Stimulated activated CD8-positive, alpha-beta memory T cell treated with anti-CD3 and anti-CD28 coated beads, Interleukin-7, amount 100 ng/mL, for 24 hours (primary cell): ENCODE measurements around the gene MS4A4E.
"Not testable (repeated sequence)": the region's sequence is repeated elsewhere in the genome, so short reads cannot be mapped to it uniquely, and the experiment has no call there.

ENCODE experiments used
- DNase-seq: peaks from one replicate; pipeline ENCODE4 v3.0.0-alpha.2; 2020; ENCODE audit warnings: low read depth

MS4A4E gene

DNA sequence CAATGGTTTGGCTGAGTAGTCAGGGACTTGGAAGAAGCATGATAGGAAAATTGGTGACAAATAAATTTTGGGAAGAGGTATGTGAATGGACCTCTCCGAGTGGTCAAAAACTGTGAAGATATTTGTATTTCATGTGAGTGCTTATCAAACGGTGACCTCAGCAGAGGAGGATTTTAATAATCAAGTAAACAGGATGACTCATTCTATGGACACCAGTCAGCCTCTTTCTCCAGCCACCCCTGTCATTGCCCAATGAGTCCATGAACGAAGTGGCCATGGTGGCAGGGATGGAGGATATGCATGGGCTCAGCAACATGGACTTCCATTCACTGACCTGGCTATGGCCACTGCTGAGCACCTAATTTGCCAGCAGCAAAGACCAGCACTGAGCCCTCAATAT, 21.2 kb downstream of the MS4A4E start:
- no peak for DNase-seq

GRCh38 chr11:60221181-60221580, 21.8 kb downstream of the MS4A4E start:
- no peak for DNase-seq

DNA sequence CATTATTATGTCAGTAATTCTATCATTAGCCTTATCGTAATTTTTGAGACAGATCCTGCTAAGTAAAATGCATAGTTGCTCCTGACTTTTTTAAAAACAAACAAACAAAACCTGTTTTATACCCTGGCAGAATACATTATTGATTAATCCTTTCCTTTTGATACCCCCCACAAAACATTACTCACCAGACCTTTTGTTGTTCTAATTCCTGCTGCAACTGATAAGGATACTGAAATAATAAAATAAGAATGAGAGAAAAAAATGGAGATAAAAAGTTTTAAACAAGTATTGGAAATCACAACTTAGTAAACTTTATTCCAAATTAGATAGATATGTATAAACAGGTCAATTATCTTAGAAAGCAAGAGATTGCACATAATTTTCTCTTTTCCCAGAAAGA, 28.6 kb downstream of the MS4A4E start:
- no peak for DNase-seq

GRCh38 chr11:60211206-60211605, 31.7 kb downstream of the MS4A4E start:
- no peak for DNase-seq

DNA sequence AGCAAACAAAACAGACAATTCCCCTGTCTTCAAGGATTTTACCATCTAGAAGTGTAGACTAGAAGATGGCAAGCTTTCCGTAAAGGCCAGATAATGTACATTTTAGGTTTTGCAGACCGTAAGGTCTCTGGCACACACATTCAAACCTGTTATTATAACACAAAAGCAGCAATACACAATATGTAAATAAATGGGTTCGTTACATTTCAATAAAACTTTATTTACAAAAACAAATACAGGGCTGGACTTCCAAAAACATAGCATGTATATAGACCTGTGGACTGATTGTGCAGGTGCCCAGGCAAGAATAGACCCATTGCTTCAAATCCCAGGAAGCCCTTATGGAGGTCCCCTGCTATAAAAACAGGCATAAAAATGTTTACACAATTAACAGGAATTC, 33.0 kb downstream of the MS4A4E start:
- no peak for DNase-seq

DNA sequence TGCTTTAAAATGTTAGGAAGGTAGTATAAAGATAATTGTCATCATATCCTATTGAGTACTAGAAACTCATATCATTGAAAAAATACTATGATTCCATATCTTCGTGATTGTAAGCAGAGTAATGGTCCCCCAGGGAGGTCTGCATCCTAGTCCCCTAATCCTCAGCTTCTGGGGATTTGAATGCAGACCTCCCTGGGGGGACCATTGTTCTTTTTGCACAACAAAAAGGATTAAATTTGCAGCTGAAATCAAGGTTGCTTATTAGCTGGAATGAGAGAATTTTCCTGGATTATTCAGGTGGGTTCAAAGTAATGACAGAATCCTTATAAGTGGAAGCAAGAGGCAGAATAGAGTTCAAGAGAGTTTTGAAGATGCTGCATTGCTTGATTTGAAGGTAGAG, 34.0 kb downstream of the MS4A4E start:
- no peak for DNase-seq

DNA sequence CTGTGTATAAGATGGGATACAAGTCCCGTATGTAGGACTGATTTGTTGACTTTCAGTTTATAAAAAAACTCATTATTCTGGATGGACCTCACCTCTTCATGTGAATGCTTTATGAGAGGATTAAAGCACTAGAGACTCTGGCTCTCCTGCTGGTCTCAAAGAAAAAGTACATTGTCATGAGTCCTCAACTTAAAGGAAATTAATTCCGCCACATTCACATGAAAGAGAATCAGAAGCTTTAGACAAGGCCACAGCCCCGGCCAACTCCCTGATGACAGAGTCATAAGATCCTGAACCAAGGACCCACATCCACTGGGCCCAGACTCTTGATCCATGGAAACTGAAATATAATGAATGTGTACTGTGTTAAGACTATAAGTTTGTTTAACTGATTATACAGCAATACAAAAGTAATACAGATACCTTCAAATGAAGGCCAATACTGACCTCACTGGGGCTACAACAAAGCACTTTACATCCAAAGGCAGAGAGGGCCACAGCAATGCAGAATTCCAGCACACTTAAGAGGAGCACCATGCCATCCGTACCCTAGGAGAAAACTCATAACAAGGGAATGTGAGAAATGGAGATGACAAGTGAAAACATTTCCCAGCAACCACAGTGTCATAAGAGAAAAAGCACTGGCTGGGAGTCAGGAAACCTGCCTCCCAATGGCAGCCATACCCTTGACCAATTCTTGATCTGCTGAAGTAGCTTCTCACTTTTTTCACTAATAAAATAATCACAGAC, 34.6 kb downstream of the MS4A4E start:
- no peak for DNase-seq

- DNase-seq, result no peak
Measured at GRCh38 chr11:60206616-60207015, 36.3 kb downstream of the MS4A4E start.

DNA sequence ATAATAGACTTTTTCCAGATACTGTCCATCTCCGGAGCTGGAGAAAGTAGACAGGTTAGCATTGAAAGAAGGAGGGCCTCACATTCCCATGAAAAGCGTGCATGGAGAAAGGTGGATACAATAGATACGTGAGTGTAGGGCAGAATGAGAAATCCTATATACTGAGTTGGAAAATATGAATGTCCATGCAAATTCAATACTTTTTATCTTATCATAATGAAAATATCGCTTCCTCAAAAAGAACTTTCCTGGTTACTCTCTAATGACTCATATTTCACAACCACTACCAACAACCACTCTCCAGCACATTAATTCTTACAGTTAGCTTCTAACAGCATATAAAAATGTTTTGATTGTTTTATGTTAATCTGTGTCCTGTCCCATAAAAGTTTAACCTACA, 38.0 kb downstream of the MS4A4E start:
- DNase-seq, result no peak

- DNase-seq, result not testable (repeated sequence)
Measured at GRCh38 chr11:60201334-60201733, 41.6 kb downstream of the MS4A4E start.

GRCh38 chr11:60197442-60197841, 45.5 kb downstream of the MS4A4E start:
- no peak for DNase-seq

DNA sequence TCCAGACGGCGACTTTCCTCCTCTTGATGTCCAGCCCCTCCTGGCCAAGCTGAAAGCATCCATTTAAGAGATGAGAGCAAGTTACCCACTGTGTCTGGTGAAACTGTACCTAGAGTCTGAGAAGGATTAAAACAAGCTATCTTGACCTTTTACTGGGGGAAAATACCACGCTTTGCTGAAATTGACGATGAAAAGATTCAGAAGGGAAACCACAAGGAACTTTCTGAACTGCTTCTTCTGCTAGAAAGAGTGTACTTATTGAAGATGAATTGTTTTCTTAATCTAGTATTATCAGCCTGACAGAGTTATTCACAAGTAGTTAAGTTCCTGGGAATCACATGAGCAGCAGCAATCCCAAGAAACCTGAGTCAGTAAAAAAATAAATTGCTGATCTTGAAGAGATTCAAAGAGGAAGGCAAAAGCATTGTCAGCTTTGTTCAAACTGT, 47.0 kb downstream of the MS4A4E start:
- DNase-seq, result no peak

GRCh38 chr11:60194511-60194910, 48.4 kb downstream of the MS4A4E start:
- DNase-seq, result no peak

- DNase-seq, result peak; percentile 41
Measured at GRCh38 chr11:60193687-60194433, 49.1 kb downstream of the MS4A4E start.

- not testable (repeated sequence) for DNase-seq
Measured at GRCh38 chr11:60192564-60192963, 50.4 kb downstream of the MS4A4E start.

DNA sequence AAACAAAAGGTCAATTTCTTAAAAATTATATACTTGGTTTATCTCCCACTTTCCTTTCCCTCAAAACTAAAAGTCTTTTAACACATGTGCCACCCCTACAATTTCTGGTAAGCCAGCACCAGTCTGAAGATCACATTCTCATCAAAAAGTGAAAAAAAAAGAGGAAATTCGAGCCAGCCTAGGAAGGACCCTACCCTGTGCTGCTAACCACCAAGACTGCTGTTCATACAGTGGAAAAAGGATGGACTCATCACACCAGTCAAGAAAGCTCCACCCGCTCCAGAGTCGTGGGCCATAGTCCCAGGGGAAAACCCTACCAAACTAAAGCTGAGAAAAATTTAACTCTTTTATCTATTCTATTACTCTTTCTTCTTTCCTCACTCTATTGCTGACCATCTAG, 54.5 kb downstream of the MS4A4E start:
- not testable (repeated sequence) for DNase-seq

DNA sequence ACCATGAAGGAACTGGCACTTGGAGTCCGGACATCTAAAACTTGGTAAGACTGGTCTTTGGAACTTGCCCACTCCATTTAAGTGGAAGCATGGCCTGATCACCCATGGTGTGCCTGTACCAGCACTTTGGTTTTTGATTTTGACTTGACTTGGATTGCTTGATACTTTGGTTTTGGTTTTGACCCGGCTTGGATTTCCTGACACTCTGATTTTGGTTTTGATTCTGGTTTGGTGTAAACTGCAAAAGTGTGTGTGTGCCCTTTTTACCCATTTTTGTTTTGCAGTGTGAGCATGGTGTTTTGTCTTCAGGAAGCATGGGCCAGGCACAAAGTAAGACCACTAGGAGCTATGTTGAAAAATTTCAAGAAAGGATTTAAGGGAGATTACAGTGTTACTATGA, 56.8 kb downstream of the MS4A4E start:
- DNase-seq, result not testable (repeated sequence)

DNA sequence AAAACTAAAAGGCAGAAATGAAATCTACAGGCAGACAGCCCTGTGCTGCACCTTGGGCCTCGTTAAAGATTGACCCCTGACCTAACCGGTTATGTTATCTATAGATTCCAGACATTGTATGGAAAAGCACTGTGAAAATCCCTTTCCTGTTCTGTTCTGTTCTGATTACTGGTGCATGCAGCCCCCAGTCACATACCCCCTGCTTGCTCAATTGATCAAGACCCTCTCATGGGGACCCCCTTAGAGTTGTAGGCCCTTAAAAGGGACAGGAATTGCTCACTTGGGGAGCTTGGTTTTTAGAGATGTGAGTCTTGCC, 57.5 kb downstream of the MS4A4E start:
- not testable (repeated sequence) for DNase-seq

DNA sequence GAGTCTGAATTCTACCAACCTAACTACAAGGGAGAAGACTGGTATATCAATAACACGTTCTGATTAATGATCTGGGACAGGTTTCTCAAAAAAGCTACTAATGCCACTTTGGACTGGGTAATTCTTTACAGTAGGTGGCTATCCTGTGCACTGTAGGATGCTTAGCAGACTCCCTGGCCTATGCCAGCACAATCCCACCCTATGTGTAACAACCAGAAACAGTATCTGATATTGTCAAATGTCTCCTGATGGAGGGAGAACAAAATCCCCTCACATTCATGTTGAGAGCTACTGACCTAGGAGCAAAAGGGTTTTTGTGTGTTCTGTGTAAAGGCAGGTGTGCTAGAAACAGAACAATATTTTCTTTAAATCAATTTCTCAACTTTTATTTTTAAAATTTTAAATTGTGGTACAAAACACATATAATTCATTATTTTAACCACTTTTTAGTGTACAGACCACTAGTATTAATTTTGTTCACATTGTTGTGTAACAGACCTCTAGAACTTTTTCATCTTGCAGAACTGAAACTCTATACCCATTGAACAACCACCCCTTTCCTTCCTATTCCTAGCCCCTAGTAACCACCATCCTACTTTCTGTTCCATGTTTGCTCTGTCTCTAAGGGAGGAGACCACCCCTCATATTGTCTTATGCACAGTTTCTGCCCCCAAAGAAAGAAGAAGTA, 58.0 kb downstream of the MS4A4E start:
- DNase-seq, result no peak

- DNase-seq, result no peak
Measured at GRCh38 chr11:60183591-60184205, 59.2 kb downstream of the MS4A4E start.

GRCh38 chr11:60182541-60183330, 60.2 kb downstream of the MS4A4E start, which contains the start of gene MS4A6A:
Gene MS4A6A (minus strand): TSS chr11:60183083. CDS start chr11:60181727, 1,356 bp downstream.
- no peak for DNase-seq

DNA sequence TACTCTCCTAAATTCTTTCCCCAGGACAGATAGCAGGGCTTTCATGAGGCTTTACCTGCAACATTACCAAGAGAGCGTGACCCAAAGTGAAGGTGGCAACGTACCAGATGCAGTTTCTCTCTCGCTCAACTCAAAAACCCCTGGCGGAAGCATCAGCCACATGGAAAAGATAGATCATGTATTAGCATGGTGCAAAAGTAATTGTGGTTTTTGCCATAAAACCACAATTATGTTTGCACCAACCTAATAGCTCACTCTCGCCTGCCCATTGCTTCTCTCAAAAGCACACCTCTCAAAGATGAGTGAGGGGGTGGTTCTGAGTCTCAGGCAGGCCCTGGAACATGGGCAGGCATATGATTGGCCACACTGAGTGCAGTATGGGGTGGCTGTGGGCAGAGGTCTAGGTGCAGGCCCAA, 67.1 kb downstream of the MS4A4E start:
- no peak for DNase-seq
